Central memory CD4-positive, alpha-beta T cell (primary cell): ENCODE data around the gene DONSON.
A peak's percentile ranks its signal among the peaks of the same experiment; 100 is the strongest.
"Not testable (repeated sequence)": the region's sequence is repeated elsewhere in the genome, so short reads cannot be mapped to it uniquely, and the experiment has no call there.

Experiments used
- DNase-seq: peaks from one replicate; pipeline ENCODE4 v3.0.0; 2022
- total RNA-seq, 3 experiments: gene quantifications; one replicate each; lab custom pipeline; 2026; lab: John Stamatoyannopoulos, UW

The DONSON gene
- total RNA-seq, result 9.8 to 21.9 (median 18.5) reads per million in 3 experiments

GRCh38 chr21:33588485-33589335 is at the start of gene DONSON:
DONSON (minus strand) TSS chr21:33588684; CDS start chr21:33588641, 43 bp downstream.
- peak; percentile 87 for DNase-seq

- DNase-seq, result no peak
These were observed 45.8 kb upstream of the DONSON start for GRCh38 chr21:33634254-33634653.

- not testable (repeated sequence) for DNase-seq
These were observed 37.7 kb upstream of the DONSON start for GRCh38 chr21:33626151-33626550.

- no peak for DNase-seq
These were observed 33.8 kb upstream of the DONSON start for GRCh38 chr21:33622253-33622652.

GRCh38 chr21:33619726-33620125 is 31.2 kb upstream of the DONSON start:
- DNase-seq, result no peak

GRCh38 chr21:33618407-33618806 is 29.9 kb upstream of the DONSON start:
- no peak for DNase-seq

GRCh38 chr21:33617565-33617964 is 29.1 kb upstream of the DONSON start:
- not testable (repeated sequence) for DNase-seq

GRCh38 chr21:33611006-33611744 is 22.7 kb upstream of the DONSON start:
- DNase-seq, result no peak

GRCh38 chr21:33608559-33608958 is 20.1 kb upstream of the DONSON start:
- DNase-seq, result no peak

- DNase-seq, result no peak
These were observed 9.6 kb upstream of the DONSON start for GRCh38 chr21:33598051-33598450.

GRCh38 chr21:33587792-33588484 is 546 bp downstream of the DONSON start:
- no peak for DNase-seq

- no peak for DNase-seq
These were observed 1.6 kb downstream of the DONSON start for GRCh38 chr21:33586927-33587326.

- no peak for DNase-seq
These were observed 4.0 kb downstream of the DONSON start for GRCh38 chr21:33584455-33584854.

- no peak for DNase-seq
These were observed 9.4 kb downstream of the DONSON start for GRCh38 chr21:33578959-33579542.

- no peak for DNase-seq
These were observed 10.3 kb downstream of the DONSON start for GRCh38 chr21:33578214-33578613.

GRCh38 chr21:33576741-33577141 is 11.7 kb downstream of the DONSON start:
- DNase-seq, result not testable (repeated sequence)

- no peak for DNase-seq
These were observed 16.1 kb downstream of the DONSON start for GRCh38 chr21:33572350-33572749.

GRCh38 chr21:33569991-33570390 is 18.5 kb downstream of the DONSON start:
- no peak for DNase-seq

- DNase-seq, result no peak
These were observed 20.0 kb downstream of the DONSON start for GRCh38 chr21:33568448-33568847.

GRCh38 chr21:33567914-33568313 is 20.6 kb downstream of the DONSON start:
- DNase-seq, result no peak

GRCh38 chr21:33566514-33566913 is 22.0 kb downstream of the DONSON start:
- no peak for DNase-seq

- DNase-seq, result no peak
These were observed 26.1 kb downstream of the DONSON start for GRCh38 chr21:33562389-33562788.

- no peak for DNase-seq
These were observed 27.1 kb downstream of the DONSON start for GRCh38 chr21:33561373-33561772.
